Smooth muscle cell (in vitro differentiated cells): Measurements from ENCODE around the gene C1orf21. TPM values are rescaled to one million over a fixed set of nuclear protein-coding genes. Genes with fewer than 3 reads are reported as not detected.

Experiments
- DNase-seq: peaks from one replicate; lab custom pipeline; 2025; ENCODE audit not compliant: unreplicated experiment; lab: John Stamatoyannopoulos, UW
- H2AFZ ChIP-seq: fragments of 200-600 bp; sonication (generic); 2 replicates; pipeline ENCODE4 v1.6.0; 2016; ENCODE audit warnings: antibody characterized with exemption, low read depth, mild to moderate bottlenecking
- H3F3A ChIP-seq: fragments of 200-600 bp; sonication (generic); 2 replicates; pipeline ENCODE4 v1.6.0; 2017; ENCODE audit warnings: antibody characterized with exemption, low read depth
- H3K27ac ChIP-seq: fragments of 200-600 bp; sonication (generic); 2 replicates; pipeline ENCODE4 v1.5.1; 2016; ENCODE audit warnings: low read depth, mild to moderate bottlenecking
- H3K27me3 ChIP-seq: fragments of 200-600 bp; sonication (generic); 2 replicates; pipeline ENCODE4 v1.6.1; 2016; ENCODE audit warnings: low read depth, mild to moderate bottlenecking
- H3K36me3 ChIP-seq: fragments of 200-600 bp; sonication (generic); 2 replicates; pipeline ENCODE4 v1.5.1; 2016; ENCODE audit warnings: low read depth
- H3K4me1 ChIP-seq: fragments of 200-600 bp; sonication (generic); 2 replicates; pipeline ENCODE4 v1.5.1; 2016; ENCODE audit warnings: low read depth
- H3K4me2 ChIP-seq: fragments of 200-600 bp; sonication (generic); 2 replicates; pipeline ENCODE4 v1.6.0; 2016; ENCODE audit warnings: mild to moderate bottlenecking
- H3K4me3 ChIP-seq: fragments of 200-600 bp; sonication (generic); 2 replicates; pipeline ENCODE4 v1.5.1; 2016; ENCODE audit warnings: mild to moderate bottlenecking
- H3K79me2 ChIP-seq: fragments of 200-600 bp; sonication (generic); 2 replicates; pipeline ENCODE4 v1.6.0; 2016; ENCODE audit warnings: low read depth, mild to moderate bottlenecking
- H3K9ac ChIP-seq: fragments of 200-600 bp; sonication (generic); 2 replicates; pipeline ENCODE4 v1.6.0; 2016; ENCODE audit warnings: low read depth
- H3K9me3 ChIP-seq: fragments of 200-600 bp; sonication (generic); replicated peaks from 2 replicates; pipeline ENCODE4 v1.5.1; 2016; ENCODE audit warnings: low read depth
- H4K20me1 ChIP-seq: fragments of 200-600 bp; sonication (generic); 2 replicates; pipeline ENCODE4 v1.6.0; 2016; ENCODE audit warnings: low read depth
- whole genome bisulfite sequencing: methylation state at CpG from one replicate; pipeline ENCODE4 v1.1.7; 2016; ENCODE audit warnings: low lambda C conversion rate; 5-methylcytosine and 5-hydroxymethylcytosine counted together
- polyA plus RNA-seq: library from polyadenylated mRNA; unstranded; fragments of >200 nt; fragmentation: Nextera tagmentation; extraction: Ambion mirVana; gene quantifications from 2 replicates; pipeline ENCODE4 v1.2.1, GENCODE V29; 2016
- total RNA-seq: library from RNA; depleted of rRNA; stranded (reverse); fragments of >200 nt; gene quantifications from 2 replicates; pipeline ENCODE4 v1.2.3, GENCODE V29; 2014
- TF ChIP-seq, protein P1 (sequence below): fragments of 200-600 bp; sonication (generic); IDR thresholded peaks from 2 replicates; pipeline ENCODE4 v1.5.1; 2017; ENCODE audit warnings: borderline replicate concordance, mild to moderate bottlenecking, antibody characterized with exemption; ENCODE audit not compliant: insufficient read depth, poor library complexity, severe bottlenecking

Gene C1orf21
- total and polyA plus RNA-seq, 2 experiments from 2014 or later, result 24.2 to 39.4 TPM

DNA sequence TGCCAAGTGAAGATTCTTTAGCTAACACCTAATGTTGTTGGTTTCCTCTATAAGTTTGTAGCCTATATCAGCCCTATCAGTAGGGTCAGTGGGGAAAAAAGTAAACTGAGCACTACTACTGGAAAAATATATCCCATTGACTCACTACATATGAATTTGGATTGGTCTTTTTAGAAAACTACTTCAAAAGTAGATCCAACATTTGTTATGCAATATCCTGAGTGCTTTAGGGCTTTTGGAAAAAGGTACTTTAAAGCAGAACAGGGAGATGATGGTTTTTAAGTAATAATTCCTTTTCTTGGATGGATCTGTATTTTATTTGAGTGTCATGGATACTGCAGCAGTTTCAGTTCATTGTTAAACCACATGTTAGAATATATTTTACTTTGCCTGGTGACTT lies 7.1 kb downstream of the C1orf21 start:
- Histone ChIP-seq H3K9ac (no peak overlapping the region), H2AFZ (no peak overlapping the region), H3K4me2 (no peak overlapping the region), H3K27ac (no peak overlapping the region), H3K4me3 (no peak overlapping the region), H3K27me3 (no peaks in the 10 kb centered on the region), H3F3A (no peaks in the 10 kb centered on the region), H4K20me1 (peaks cover 60% of the 10 kb centered on the region), H3K9me3 (no peaks in the 10 kb centered on the region), H3K4me1 (peaks cover 37% of the 10 kb centered on the region), H3K36me3 (no peaks in the 10 kb centered on the region), H3K79me2 (peaks cover 92% of the 10 kb centered on the region)
- no peak for DNase-seq
- TF ChIP-seq, protein P1, sequence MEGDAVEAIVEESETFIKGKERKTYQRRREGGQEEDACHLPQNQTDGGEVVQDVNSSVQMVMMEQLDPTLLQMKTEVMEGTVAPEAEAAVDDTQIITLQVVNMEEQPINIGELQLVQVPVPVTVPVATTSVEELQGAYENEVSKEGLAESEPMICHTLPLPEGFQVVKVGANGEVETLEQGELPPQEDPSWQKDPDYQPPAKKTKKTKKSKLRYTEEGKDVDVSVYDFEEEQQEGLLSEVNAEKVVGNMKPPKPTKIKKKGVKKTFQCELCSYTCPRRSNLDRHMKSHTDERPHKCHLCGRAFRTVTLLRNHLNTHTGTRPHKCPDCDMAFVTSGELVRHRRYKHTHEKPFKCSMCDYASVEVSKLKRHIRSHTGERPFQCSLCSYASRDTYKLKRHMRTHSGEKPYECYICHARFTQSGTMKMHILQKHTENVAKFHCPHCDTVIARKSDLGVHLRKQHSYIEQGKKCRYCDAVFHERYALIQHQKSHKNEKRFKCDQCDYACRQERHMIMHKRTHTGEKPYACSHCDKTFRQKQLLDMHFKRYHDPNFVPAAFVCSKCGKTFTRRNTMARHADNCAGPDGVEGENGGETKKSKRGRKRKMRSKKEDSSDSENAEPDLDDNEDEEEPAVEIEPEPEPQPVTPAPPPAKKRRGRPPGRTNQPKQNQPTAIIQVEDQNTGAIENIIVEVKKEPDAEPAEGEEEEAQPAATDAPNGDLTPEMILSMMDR, result no peak

DNA sequence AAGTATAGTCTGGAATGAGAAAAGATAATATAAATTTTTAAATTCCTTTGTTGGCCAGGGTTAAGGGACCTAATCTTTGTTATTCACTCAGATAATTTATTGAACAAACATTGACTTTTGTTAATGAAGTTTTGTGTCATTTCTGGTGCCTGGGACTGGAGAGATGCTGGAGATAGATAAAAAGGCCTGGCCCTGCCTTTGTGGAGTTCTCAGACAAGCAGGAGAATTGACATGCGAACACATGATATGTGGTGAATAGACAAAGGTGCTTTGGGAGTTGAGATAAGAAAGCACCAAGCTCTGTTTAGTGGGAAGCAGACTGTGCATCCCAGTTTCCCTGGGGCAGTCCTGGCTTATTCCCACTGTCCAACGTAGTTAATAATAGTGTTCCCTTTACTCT lies 8.5 kb downstream of the C1orf21 start:
- Histone ChIP-seq H3K9me3 (no peaks in the 10 kb centered on the region), H3K9ac (no peak overlapping the region), H3K4me1 (peaks cover 28% of the 10 kb centered on the region), H3K4me3 (no peak overlapping the region), H3F3A (no peaks in the 10 kb centered on the region), H4K20me1 (peaks cover 66% of the 10 kb centered on the region), H3K27me3 (no peaks in the 10 kb centered on the region), H3K27ac (no peak overlapping the region), H3K79me2 (peaks cover 95% of the 10 kb centered on the region), H3K36me3 (no peaks in the 10 kb centered on the region), H2AFZ (no peak overlapping the region), H3K4me2 (no peak overlapping the region)
- DNase-seq, result no peak
- TF ChIP-seq, protein P1, result no peak
- 66% methylated on average over 2 of the region's 2 CpGs for WGBS

DNA sequence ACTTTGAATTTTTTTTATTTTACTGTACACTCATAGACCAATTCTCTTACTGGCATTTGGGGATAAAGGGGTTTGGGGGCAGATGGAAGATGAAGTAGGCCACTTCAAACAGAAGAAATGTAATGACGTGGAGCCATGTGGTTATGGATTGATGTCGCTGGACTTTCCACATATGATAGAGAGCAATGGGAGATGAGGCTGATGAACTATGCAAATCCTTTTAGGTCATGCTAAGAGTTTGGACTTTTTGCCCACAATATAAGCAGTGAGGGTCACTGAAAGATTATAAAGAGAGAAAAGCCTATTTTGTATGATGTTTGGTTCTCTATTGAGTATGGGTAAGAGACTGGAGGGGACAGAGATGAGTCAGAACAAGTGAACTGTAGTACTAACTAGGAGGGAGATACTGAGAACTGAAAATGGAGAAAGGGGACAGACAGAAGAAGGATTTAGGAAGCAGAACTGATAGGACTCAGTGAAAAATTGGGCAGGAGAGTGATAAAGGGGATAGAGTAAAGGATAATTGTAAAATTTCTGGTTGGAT lies 9.2 kb downstream of the C1orf21 start:
- no peak overlapping the region for H3K4me3 ChIP-seq
- no peak overlapping the region for H3K9ac ChIP-seq
- peaks cover 97% of the 10 kb centered on the region for H3K79me2 ChIP-seq
- H3K4me2 ChIP-seq, result no peak overlapping the region
- 61% methylated on average over 2 of the region's 2 CpGs for WGBS
- H2AFZ ChIP-seq, result no peak overlapping the region
- no peaks in the 10 kb centered on the region for H3K27me3 ChIP-seq
- TF ChIP-seq, protein P1, result no peak
- no peaks in the 10 kb centered on the region for H3K9me3 ChIP-seq
- H4K20me1 ChIP-seq, result peaks cover 66% of the 10 kb centered on the region
- H3F3A ChIP-seq, result no peaks in the 10 kb centered on the region
- no peak for DNase-seq
- H3K27ac ChIP-seq, result no peak overlapping the region
- no peaks in the 10 kb centered on the region for H3K36me3 ChIP-seq
- peaks cover 23% of the 10 kb centered on the region for H3K4me1 ChIP-seq

DNA sequence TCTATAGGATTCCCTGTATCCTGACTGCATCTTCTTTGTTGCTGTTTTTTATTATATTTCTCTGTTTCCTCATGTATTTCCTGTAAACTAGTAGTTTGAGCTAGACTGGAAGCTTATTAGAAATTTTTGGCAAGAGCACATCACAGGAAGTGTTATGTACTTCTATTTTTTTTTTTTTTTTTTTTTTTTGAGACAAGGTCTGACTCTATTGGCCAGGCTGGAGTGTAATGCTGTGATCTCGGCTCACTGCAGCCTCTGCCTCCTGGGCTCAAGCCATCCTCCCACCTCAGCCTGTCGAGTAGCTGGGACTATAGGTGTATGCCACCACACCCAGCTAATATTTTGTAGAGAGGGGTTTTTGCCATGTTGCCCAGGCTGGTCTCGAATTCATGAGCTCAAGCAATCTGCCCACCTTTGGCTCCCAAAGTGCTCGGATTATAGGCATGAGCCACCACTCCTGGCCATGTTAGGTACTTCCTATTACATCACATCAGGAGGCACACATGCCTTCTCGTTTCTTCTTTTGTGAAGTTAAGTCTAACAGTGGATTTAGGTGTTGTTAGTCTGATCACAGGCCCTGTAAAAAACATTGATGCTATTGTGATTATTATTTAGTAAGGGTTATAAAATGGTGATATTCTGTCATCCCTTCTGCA lies 12.5 kb downstream of the C1orf21 start:
- no peak overlapping the region for H3K4me2 ChIP-seq
- H3F3A ChIP-seq, result no peaks in the 10 kb centered on the region
- no peaks in the 10 kb centered on the region for H3K9me3 ChIP-seq
- 71% methylated on average over 5 of the region's 5 CpGs for WGBS
- TF ChIP-seq, protein P1, result no peak
- H3K4me1 ChIP-seq, result peaks cover 7% of the 10 kb centered on the region
- no peaks in the 10 kb centered on the region for H3K27me3 ChIP-seq
- H3K4me3 ChIP-seq, result no peak overlapping the region
- peaks cover 70% of the 10 kb centered on the region for H4K20me1 ChIP-seq
- no peak for DNase-seq
- no peaks in the 10 kb centered on the region for H3K36me3 ChIP-seq
- H2AFZ ChIP-seq, result no peak overlapping the region
- no peak overlapping the region for H3K27ac ChIP-seq
- H3K79me2 ChIP-seq, result peaks cover 98% of the 10 kb centered on the region
- no peak overlapping the region for H3K9ac ChIP-seq
